GM18520 (cell line): ENCODE measurements around the gene RBCK1.
A peak's percentile ranks its signal among the peaks of the same experiment; 100 is the strongest.

ENCODE experiments used
- ATAC-seq: cut with Tn5 transposase; IDR thresholded peaks from one replicate; pipeline ENCODE4 v1.9.1; 2021; ENCODE audit not compliant: unreplicated experiment

RBCK1 gene

DNA sequence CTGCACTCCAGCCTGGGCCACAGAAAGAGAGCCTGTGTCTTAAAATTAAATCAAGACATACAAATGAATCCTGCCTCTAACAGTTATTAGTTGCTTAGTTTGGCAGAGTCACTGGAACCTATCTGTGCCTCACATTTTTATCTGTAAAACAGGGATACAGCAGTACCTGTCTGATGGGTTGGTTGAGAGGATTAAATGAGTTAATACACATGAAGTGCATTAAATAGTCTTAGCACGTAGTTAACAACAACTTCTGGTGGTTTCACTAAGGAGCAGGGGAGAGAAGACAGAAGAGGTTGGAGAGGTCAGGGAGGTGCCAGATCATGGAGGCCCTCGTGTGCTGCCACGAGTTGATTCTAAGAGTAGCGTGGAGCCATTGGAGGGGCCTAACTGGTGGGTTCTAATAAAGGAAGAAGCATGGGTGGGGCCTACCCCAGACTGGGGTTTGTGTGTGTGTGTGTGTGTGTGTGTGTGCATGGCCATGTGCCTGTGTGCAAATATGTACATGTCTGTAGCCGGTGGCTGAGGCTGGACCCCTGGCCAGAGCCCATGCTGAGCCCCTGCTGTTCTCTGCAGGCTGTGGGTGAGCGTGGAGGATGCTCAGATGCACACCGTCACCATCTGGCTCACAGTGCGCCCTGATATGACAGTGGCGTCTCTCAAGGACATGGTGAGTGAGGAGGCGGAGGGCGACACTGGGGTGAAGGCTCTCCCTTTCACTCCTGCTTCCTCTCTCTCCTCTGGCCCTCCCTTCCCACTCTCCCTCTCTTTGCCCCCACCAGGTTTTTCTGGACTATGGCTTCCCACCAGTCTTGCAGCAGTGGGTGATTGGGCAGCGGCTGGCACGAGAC is 9.1 kb downstream of the RBCK1 start:
- no peak for ATAC-seq

DNA sequence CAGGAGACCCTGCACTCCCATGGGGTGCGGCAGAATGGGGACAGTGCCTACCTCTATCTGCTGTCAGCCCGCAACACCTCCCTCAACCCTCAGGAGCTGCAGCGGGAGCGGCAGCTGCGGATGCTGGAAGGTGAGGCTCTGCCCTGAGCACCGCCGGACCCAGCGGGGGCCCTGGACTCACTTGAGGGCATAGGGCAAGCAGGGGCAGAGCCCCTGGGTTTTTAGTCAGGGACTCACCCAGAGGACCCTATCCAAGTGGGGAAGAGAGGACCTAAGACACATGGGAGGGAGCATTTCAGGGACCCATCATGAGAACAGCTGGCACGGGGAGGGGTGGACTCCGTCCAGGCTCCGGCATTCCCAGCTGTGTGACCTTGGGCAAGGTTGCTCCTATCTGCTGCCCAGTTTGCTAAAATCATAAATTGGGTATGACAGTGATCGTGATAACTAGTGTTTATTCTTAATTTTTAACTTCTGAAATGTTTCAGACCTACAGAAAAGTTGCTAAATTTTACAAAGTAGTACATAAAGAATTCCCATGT is 9.8 kb downstream of the RBCK1 start:
- ATAC-seq: no peak

DNA sequence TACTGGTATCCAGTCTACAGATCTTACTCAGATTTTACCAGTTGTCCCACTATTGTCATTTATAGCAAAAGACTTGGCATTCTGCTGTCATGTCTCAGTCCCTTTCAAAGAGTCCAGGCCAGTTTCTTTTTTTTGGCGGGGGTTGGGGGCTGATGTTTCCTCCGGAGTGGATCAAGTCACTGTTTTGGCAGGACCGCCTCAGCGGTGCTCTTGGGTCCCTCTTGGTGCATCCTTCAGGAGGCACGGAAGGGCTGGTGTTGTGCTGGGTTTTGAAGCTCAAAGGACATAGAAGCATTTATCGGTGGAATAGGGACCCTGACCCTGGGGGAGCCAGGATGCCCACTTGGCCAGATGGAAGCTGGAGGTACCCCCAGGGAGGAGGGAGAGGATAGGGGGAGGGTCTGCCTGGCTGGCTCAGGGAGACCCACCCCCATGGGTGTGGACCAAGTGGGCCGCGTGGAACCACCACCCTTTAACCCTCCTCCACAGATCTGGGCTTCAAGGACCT is 10.8 kb downstream of the RBCK1 start:
- ATAC-seq: no peak

DNA sequence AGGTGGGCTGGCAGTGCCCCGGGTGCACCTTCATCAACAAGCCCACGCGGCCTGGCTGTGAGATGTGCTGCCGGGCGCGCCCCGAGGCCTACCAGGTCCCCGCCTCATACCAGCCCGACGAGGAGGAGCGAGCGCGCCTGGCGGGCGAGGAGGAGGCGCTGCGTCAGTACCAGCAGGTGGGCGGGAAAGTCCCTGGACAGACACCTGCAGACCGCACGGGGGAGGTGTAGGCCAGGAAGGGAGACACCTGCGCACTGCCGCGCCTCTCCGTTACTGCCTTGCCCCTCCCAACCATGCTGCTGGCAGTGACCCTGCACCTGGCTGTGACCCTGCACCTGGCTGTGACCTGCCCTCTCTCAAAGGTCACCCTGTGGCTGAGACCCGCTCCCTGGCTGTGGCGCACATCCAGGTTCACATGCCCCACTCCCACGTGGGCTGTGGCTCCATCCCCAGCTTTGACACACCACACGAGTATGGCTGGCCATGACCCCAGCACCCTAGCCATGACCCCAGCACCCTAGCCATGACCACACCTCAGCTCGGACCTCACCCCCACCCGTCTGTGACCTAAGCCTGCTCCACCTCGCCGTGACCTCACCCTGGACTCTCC is 11.6 kb downstream of the RBCK1 start:
- ATAC-seq: no peak

DNA sequence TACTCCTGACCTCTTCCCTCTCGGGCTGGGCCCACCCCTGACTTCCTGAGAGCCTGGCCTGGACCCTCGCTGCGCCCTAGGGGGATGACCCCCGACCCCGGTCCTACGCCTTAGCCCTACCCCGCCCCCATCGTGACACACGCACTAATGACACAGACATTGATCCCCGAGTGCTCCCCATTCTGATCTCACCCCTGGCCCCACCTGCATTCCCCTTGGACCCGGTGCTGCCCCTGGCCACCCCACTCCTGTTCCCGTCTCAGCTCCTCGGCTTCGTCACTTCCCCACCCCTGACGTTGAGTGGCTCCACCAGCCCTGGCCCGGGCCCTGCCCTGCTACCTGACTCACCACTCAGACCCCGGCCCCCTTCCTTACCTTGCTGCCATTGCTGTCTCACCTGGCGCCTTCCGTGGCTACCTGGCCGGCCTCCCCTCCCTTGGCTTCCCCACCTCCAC is 12.1 kb downstream of the RBCK1 start:
- no peak for ATAC-seq

DNA sequence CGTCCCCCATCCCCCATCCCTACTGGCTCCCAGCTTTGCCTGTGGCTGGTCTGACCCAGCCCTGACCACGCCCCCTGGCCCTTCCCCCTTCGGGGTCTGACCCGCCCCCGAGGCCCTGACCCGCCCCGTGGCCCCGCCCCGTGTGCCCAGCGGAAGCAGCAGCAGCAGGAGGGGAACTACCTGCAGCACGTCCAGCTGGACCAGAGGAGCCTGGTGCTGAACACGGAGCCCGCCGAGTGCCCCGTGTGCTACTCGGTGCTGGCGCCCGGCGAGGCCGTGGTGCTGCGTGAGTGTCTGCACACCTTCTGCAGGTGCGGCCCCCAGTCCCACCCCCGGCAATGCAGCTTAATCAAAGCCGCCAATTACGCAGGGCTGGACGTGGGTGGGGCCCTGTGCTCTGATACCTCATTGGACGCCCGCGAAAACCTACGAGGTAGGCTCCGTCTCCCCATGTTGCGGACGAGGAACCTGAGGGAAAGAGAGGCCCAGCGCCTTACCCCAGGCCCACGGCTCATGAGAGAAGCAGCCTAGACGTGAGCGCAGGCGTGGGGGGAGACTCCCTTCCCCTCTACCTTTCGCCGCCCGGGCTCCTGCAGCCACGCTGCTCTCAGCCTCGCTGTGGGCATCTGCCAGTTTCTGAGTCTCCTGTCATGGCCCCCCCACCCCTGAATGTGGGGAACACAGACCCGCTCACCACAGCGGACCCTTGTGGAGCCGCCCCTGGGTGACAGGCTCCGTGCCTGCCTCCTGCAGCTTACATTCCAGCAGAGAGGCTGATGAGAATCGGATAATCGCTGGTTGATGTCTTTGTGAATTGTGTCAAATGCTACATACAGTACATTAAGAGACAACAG is 12.8 kb downstream of the RBCK1 start:
- ATAC-seq: no peak

DNA sequence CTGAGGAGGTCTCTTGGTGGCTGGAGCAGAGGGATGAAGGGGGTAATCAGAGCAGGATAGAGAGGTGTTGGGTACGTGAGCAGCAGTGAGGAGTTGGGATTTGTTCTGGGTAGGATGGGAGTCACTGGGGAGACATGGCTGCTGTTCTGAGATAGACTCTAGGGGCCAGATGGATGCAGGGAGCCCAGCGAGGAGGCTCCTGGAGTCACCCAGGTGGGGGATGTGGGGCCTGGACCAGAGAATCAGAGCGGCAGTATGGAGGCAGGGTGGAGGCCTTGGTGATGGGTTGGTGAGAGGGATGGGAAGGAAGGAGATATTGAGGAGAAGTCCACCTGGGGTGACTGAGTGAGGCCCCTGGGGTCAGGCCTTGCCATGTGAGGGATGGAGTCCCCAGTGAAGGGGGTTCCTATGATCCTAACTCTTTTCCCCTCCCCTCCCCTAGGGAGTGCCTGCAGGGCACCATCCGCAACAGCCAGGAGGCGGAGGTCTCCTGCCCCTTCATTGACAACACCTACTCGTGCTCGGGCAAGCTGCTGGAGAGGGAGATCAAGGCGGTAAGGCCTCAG is 13.7 kb downstream of the RBCK1 start:
- no peak for ATAC-seq

DNA sequence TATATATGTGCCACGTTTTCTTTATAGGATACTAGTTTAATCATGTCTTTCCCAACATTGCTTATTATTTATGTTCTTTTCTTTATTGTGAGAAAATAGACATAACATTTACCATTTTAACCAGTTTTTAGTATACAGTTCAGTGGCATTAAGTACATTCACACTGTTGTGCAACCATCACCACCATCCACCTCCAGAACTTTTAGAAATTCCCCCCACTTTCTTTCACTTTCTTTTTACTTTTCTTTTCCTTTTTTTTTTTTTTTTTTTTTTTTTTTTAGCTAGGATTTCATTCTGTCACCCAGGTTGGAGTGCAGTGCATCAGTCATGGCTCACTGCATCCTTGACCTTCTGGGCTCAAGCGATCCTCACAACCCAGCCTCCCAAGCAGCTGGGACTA is 18.5 kb downstream of the RBCK1 start:
- ATAC-seq: no peak

DNA sequence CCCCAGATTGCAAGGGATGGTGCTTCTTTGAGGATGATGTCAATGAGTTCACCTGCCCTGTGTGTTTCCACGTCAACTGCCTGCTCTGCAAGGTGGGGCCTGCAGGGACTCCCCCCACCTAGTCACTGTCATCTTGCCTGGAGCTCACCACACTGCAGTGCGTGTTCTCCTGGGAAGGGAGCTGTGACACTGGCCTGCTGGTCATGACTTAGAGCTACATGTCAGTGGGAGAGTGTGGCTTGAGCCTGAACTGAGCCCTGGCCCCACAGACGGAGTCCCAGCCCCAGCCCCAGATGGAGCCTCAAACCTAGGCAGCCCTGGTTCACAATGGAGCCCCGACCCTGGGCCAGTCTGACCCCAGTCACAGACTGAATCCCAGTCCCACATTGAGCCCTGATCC is 19.3 kb downstream of the RBCK1 start:
- ATAC-seq: no peak

DNA sequence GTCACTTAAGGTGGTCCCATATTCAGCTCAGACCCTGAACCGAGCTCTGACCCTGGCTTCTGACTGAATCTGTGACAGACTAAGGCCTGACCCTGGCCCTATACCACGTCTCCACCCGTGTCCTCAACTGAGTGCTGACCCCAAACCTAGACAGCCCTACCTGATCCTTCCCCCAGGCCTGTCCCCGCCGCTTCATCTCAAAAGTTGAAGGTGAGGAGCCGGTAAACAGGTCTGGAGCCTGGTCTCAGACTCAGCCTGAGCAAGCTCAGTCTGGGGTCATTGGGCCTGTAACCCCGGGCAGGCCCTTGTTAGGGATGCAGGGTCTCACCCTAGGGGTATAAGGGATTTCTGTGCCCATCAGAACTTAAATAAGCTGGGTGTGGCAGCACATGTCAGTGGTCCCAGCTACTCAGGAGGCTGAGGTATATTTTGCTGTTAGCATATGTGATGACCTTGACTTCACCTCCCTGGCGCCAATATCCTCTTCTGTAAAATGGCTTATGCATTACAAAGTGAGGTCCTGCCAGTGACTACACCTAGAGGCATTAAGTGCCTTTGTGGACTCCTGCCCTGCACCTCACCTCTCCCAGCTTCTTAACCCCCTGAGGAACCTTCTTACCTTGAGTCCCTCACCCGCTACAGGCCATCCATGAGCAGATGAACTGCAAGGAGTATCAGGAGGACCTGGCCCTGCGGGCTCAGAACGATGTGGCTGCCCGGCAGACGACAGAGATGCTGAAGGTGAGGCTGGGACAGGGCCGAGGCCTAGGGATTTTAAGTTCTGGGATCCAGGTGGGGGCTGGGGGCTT is 20.0 kb downstream of the RBCK1 start:
- ATAC-seq: no peak

DNA sequence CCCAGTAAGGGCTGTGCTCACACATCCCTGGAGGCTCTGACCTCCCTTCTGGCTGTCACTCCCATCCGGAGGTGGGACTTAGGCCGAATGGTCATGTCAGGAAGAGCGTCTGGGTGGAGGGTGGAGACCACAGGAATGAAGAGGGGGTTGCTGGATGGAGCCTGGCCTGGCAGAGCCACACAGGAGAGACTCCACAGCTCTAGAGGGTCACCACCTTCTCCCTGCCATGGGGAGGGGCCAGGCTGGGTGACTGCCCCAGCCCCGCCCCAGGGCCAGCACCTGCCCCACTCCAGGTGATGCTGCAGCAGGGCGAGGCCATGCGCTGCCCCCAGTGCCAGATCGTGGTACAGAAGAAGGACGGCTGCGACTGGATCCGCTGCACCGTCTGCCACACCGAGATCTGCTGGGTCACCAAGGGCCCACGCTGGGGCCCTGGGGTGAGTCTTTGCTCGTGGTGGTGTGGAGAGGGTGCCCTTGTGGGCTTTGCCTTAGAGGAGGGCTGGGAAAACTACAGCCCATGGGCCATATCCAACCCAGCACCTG is 20.6 kb downstream of the RBCK1 start:
- no peak for ATAC-seq

DNA sequence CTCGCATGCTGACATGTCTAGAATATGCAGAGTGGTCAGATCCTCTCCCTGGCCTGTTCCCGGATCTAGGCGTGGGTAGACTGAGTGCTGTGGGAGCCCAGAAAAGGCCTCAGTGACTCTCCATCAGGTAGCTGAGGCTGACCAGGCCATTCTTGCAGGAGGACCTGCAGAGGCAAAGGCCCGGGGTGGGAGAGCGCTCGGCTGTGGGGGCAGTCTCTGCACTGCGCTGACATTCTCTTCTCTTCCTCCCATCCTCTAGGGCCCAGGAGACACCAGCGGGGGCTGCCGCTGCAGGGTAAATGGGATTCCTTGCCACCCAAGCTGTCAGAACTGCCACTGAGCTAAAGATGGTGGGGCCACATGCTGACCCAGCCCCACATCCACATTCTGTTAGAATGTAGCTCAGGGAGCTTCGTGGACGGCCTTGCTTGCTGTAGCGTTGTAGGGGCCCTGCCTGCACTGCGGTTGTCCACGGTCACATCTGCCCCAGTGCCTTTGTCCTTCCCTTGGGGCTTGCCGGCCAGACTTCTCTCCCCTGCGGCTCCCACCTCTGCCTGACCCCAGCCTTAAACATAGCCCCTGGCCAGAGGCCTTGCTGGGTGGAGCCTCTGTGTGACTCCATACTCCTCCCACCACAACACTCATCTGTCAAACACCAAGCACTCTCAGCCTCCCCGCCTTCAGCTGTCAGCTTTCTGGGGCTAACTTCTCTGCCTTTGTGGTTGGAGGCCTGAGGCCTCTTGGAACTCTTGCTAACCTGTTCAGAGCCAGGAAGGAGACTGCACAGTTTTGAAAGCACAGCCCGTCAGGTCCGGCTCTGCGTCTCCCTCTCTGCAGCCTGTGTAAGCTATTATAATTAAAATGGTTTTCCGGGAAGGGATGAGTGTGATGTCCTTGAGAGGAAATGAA is 22.2 kb downstream of the RBCK1 start:
- no peak for ATAC-seq

DNA sequence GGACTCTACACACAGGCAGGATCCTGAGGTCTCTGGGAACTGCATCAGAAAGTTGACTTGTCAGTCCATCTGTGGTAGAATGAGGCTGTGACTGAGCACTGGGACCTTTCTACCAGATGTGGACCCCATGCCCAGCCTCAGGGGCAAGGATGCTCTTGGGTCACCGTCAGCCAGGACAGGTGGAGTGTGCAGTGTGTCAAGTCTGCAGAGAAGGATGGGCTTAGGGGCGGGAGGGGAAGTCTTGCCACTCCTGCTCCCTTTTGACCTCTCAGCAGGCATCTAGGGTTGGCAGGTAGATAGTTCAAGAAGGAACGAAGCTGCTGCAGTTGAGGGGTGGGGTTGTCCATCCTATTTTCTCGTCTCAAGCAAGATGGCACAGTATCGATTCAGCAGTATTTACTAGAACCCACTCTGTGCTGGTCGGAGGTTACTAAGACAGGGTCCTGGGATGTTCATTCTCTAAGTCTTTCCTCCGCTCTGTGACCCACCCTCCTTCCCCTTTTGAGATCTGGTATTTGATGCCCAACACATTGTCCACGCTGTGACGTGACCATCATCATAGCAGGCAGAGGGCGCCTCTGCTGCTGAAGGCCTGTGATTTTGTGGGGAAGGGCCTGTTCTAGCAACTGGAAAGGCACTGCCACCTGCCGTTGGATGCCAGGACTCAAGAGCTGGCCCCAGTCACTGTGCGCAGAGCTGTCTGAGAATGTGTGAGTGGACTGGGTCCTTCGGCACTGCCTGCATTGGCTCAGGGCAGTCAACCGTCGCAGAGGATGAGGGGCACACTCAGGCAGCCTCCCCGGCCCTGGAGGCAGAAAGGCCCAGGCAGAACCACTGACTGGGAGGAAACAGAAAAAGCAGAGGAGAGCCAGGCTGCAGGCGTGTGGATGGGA is 23.2 kb downstream of the RBCK1 start:
- ATAC-seq: no peak

DNA sequence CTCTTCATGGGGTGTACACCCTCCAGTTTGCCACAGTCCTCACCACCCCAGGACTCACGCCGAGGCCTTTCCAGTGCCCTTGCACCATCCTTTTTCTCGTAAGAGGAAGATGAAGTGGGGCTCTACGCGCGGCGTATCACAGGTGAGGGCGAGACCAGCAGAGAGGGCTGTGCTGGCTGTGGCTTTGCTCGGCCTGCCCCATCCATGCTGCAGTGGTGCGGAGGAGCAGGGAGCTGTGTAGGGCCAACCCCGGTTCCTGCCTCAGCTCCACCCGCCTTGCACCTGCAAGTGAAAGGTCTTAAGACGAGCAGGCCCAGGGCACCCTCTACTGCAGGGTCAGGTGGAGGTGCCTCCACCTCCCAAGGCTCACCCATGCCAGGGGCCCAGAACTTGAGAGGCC is 24.1 kb downstream of the RBCK1 start:
- ATAC-seq: no peak

DNA sequence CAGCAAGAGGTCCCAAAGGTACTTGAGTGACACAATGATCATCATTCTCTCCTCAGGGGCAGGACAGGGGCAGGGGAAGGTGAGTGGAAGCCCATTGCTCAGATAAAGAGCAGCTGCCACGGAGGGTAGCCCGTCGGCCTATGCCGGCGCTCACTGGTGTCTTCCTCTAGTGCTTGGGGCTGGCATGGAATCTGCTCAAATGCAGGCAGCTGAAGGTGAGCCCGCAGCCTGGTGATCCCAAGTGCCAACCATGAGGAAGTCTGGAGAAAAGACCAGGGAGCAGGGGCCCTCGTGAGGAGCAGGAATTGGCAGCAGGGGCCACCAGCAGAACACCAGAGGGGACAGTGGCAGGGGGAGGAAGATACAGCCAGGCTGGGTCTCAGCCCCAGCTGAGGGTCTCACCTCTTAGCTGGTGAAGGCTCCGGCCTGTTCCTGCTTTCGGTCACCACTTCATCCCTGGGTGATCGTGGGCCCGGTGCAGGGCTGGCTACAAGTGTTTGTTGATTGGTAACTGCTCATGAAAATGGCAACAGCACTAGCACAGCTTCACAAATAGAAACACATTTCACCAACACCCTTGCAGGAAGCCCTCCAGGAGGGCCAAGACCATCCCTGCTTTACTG is 24.7 kb downstream of the RBCK1 start:
- no peak for ATAC-seq

DNA sequence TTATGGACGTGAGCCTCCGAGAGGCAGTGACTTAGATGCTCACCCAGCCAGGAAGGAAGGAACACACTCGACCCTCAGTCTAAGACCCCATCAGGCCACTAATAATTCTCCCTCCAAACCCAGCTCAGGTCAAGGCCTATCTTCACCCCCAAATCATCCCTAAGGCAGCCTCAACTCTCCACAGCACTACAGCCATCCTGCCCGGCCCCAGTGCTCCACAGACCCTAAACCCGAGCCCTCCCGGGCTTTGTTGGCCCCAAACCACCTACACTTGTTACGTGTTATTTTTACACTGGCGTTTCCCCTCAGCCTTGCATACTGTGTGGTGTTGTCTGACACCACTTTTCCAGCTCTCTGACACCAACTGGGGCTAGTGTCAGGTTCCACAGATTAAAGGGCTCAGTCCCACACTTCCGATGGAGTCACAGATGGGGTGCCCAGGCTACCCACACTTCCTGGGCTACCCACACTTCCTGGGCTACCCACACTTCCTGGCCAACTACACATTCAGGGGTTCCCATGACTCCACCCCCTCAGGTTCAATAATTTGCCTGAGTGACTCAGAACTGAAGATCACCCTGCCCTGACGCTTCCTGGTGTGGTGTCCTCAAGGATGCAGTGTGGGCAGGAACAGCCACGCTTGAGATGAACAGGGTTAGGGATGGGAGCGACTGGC is 25.3 kb downstream of the RBCK1 start:
- ATAC-seq: peak; percentile 72

DNA sequence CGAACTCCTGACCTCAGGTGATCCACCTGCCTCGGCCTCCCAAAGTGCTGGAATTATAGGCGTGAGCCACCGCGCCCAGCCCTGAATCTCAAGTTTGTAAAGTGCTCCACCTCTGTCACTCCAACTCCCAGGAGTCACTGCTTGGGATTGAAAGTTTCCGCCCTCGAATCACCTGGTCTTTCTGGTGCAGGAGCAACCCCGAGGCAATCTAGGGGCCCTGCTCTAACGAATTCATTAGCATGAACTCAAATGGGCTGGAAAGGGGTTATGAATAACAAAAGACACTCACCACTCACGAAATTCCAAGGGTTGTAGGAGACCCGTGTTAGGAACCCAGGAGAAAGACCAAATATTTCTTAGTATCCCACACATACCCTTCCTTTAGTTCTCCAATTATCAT is 26.1 kb downstream of the RBCK1 start:
- no peak for ATAC-seq
